HEK293 (cell line): Measurements from ENCODE around the gene DHRS4L2.
"Not testable (repeated sequence)": the region's sequence is repeated elsewhere in the genome, so short reads cannot be mapped to it uniquely, and the experiment has no call there.

Experiments used
- KLF1 ChIP-seq: fragments of 450-650 bp; formaldehyde crosslinking; IDR thresholded peaks from 2 replicates; pipeline ENCODE4 v1.5.1; 2016; ENCODE audit warnings: missing biosample characterization, missing genetic modification characterization
- ZFP37 ChIP-seq: fragments of 450-650 bp; formaldehyde crosslinking; IDR thresholded peaks from 2 replicates; pipeline ENCODE4 v1.5.1; 2016; ENCODE audit warnings: missing biosample characterization, missing genetic modification characterization
- TF ChIP-seq, protein P1 (sequence below): fragments of 450-650 bp; formaldehyde crosslinking; IDR thresholded peaks from 2 replicates; pipeline ENCODE4 v1.5.1; 2016; ENCODE audit warnings: missing biosample characterization, missing genetic modification characterization

DNA sequence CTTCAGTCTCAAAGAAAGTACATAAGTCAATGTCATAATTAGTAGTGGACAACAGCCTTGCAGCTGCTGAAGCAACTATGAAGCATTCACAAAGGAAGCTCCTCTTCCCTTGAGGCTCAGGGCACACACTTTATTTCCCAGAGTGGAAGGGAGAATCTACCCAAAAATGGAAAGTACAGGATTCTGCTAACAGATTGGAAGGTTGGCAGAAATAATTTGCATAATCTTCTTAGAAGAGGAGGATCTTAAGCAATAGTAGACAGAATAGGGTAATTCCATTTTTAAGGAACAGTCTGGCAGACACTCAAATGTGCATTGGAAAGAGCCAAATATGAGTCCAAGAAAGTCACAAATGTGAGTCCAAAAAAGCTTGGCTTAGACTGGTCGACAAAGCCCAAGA lies 2.2 kb downstream of the DHRS4L2 start:
- TF ChIP-seq KLF1, ZFP37 (tag by site-specific recombination): not testable (repeated sequence)
- TF ChIP-seq, protein P1, sequence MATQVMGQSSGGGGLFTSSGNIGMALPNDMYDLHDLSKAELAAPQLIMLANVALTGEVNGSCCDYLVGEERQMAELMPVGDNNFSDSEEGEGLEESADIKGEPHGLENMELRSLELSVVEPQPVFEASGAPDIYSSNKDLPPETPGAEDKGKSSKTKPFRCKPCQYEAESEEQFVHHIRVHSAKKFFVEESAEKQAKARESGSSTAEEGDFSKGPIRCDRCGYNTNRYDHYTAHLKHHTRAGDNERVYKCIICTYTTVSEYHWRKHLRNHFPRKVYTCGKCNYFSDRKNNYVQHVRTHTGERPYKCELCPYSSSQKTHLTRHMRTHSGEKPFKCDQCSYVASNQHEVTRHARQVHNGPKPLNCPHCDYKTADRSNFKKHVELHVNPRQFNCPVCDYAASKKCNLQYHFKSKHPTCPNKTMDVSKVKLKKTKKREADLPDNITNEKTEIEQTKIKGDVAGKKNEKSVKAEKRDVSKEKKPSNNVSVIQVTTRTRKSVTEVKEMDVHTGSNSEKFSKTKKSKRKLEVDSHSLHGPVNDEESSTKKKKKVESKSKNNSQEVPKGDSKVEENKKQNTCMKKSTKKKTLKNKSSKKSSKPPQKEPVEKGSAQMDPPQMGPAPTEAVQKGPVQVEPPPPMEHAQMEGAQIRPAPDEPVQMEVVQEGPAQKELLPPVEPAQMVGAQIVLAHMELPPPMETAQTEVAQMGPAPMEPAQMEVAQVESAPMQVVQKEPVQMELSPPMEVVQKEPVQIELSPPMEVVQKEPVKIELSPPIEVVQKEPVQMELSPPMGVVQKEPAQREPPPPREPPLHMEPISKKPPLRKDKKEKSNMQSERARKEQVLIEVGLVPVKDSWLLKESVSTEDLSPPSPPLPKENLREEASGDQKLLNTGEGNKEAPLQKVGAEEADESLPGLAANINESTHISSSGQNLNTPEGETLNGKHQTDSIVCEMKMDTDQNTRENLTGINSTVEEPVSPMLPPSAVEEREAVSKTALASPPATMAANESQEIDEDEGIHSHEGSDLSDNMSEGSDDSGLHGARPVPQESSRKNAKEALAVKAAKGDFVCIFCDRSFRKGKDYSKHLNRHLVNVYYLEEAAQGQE (tag by site-specific recombination) = not testable (repeated sequence)
